SK-N-MC (cell line): ENCODE data around the gene CMIP.

ENCODE experiments used
- EZH2 ChIP-seq: fragments of 200-600 bp; sonication (generic); IDR thresholded peaks from one replicate; pipeline ENCODE4 v1.6.1; 2017; ENCODE audit warnings: antibody characterized with exemption
- FOXP2 ChIP-seq: optimal IDR thresholded peaks from 2 replicates; pipeline ENCODE3; 2011; ENCODE audit warnings: mild to moderate bottlenecking, moderate library complexity; ENCODE audit not compliant: insufficient read depth; ENCODE audit errors: extremely low read length, control extremely low read depth
- POLR2AphosphoS5 ChIP-seq: IDR thresholded peaks from 2 replicates; pipeline ENCODE4 v1.6.1; 2012; ENCODE audit warnings: mild to moderate bottlenecking, low read depth, low read length, borderline replicate concordance

- TF ChIP-seq EZH2 (no peak), POLR2AphosphoS5 (no peak), FOXP2 (no peak)
Measured at GRCh38 chr16:81495321-81496234, 51.0 kb downstream of the CMIP start.
